CD4-positive, alpha-beta T cell treated with Interleukin-2 at 100 ng/mL for 4 hours (primary cell): ENCODE data around the gene EIF2B1.

Experiments used
- DNase-seq: peaks from one replicate; pipeline ENCODE4 v3.0.0-alpha.2; 2020; ENCODE audit warnings: low spot score

Gene EIF2B1

DNA sequence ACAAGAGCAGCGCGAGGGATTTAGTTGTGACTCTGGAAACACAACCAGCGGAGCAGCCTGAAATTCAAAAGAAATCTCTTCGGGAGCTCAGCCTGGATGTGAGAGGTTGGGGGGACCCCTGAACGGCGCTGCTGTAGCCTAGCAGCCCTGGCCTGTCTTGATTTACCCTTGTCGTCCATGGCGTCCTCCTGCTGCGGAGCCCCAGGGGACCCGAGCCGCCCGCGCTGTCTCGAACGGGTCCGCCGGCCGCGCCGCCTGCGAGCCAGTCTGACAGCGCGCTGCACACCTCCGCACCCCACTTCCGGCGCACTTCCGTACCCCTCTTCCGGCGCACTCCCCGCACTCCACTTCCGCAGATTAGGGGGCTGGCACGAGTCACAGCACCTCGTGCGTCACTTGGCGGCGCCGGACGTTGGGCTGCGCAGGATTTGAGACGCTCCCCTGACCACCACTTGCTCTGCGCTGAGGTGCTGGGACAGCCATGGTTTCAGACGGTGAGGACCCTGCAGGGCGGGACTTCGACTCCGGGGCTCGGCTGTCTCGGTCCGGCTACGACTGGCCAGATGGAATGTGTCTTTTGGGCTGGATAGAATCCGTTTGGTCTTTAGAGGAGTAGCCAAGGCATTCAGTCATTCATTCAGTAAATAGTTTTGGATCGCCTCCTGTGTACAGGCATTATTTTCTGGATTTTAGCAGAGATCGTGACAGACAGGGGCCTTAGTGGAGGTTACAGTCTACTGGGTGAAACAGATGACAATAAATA lies at the start of gene EIF2B1, which contains the start of gene GTF2H3:
EIF2B1 (minus strand) TSS at position 308 of the 763 bp plus-strand sequence; CDS start at position 179, 129 bp downstream.
GTF2H3 (plus strand) TSS at position 451 of the 763 bp plus-strand sequence; CDS start at position 482, 31 bp downstream.
- DNase-seq: peak; percentile 95

- no peak for DNase-seq
These were observed 48.1 kb upstream of the EIF2B1 start for GRCh38 chr12:123681605-123682004.

DNA sequence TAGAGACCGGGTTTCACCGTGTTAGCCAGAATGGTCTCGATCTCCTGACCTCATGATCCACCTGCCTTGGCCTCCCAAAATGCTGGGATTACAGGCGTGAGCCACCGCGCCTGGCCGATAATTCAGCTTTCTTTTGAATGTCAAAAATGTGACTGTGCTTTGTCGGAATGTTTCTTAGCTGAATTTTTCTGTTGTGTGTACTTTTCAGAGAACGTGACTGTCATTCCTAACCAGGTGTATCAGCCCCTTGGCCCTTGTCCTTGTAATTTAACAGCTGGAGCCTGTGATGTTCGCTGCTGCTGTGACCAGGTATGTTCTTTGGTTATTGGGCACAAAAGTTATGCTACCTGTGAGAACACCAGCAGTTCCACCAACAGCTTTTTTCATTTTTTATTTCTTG lies 45.5 kb upstream of the EIF2B1 start:
- DNase-seq: no peak

- no peak for DNase-seq
These were observed 43.3 kb upstream of the EIF2B1 start for GRCh38 chr12:123676616-123677320.

DNA sequence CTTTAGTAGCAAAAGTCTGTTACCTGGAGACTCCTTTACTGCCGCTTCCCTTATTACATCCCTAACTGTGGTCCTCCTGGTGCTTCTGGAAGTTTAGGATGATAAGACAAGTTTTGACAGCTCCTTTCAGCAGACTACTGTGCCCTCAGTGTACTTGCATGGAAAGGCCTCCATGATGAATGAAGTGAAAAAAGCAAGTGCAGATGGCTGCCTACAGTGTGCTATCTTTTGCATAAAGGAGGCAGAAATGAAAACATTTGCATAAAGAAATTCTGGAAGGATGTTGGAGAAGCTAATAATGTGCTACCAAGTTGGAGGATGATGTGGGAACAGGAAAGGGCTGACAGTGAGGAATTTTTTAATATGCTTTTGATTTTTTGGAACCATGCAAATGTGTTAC lies 42.0 kb upstream of the EIF2B1 start:
- no peak for DNase-seq

GRCh38 chr12:123671876-123672275 lies 38.4 kb upstream of the EIF2B1 start:
- no peak for DNase-seq

DNA sequence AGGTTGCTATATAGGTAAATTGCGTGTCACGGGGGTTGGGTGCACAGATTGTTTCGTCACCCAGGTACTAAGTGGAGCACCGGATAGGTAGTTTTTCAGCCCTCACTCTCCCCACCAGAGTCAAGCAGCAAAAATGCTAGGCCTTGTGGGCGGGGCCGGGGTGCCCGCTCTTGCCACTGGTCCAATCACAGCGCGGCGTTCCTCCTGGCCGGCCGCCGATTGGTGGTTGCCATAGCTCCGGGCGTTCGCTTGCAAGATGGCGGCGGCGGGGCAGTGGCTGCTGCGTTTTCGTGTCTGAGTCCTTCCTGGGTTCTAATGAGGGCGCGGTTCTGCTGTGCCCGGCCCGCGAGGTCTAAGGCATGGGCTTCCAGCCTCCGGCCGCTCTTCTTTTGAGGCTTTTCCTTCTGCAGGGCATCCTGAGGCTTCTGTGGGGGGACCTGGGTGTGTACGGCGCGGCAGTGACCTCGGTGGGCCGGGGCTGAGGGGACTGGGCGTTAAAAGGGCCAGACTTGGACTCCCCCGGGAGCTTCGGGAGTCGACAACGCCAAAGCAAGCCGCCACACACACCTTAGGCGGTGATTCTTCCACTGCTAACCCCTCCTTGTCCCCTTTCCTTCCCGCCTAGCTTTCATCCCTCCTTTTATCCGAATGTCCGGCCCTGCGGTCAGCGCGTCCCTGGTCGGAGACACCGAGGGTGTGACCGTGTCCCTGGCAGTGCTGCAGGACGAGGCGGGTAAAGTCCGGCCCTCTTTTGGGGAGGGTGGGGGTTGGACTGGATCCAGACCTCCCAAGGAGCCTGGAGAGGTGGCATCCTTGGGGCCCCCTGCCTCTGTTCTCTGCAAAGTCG lies 37.6 kb upstream of the EIF2B1 start, which contains the start of gene TCTN2:
TCTN2 (plus strand) TSS at position 232 of the 847 bp plus-strand sequence; CDS start at position 360, 128 bp downstream.
- peak; percentile 95 for DNase-seq

GRCh38 chr12:123667771-123668170 lies 34.3 kb upstream of the EIF2B1 start:
- no peak for DNase-seq

DNA sequence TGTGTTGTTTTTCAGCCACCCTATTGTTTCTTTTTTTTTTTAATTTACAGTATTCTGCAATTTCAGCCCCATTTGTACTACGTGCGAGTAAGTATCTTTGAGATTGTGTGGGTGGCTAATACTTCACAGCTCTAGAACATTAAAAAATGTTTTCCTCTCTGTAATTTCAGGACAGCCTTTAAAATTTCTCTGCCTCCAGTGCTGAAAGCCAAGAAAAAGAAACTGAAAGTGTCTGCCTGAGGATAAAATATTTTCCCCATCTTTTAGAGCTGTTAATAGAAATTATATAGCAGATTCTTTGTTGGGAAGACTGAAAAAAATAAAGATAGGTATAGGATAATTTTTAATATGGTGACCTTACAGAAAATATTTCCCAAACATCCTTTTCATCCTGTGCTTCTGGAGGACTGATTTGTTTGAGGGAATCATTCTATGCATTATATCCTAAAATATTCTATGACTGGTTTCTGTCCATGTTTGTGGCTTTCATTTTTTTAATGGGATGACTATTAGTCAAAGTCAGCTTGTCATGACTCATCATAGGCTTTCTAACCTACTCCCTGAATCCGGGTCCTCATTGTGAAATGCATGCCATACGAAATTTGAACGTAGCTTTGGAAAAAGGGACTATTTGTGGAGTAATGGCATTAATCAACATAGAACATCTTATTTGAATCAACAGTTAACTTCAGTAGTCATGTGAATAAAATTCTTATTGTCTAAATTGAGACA lies 26.7 kb upstream of the EIF2B1 start:
- DNase-seq: no peak

GRCh38 chr12:123657211-123657610 lies 23.7 kb upstream of the EIF2B1 start:
- DNase-seq: no peak

DNA sequence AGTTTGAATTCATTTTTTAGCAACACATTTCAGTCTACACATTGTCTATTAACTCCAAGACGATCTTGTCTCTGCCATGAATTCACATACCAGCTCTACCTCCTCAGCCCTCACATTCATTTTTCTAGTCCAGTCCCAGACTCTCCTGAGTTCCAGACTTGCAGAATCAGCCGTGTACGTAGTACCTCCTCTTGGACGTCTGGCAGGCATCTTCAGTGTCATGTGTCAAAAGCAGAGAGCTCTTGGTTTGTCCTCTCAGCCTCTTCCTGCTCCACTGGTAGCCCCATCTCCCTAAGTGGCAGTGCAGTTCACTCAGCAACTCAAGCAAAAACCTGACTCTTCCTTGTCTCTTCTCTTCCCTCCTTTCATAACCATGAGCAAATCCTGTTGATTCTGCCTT lies 22.9 kb upstream of the EIF2B1 start:
- no peak for DNase-seq

GRCh38 chr12:123655420-123655819 lies 21.9 kb upstream of the EIF2B1 start:
- no peak for DNase-seq

DNA sequence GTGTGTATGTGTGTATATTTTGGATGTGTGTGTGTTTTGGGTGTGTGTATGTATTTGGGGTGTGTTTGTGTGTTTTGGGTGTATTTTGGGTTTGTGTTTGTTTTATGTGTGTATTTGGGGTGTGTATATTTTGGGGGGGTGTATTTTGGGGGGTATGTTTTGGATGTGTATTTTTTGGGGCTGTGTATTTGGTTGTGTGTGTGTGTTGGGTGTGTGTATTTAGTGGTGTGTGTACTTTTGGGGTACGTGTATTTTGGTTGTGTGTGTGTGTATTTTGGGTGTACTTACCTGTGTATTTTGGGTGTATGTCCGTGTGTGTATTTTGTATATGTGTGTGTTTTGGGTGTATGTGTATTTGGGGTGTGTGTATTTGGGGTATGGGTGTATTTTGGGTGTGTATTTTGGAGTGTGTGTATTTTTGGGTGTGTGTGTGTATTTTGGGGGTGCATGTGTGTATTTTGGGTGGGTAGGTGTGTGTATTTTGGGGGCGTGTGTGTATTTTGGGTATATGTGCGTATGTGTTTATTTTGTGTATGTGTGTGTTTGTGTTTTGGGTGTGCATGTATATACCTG lies 20.7 kb upstream of the EIF2B1 start:
- DNase-seq: no peak

- DNase-seq: no peak
These were observed 14.9 kb upstream of the EIF2B1 start for GRCh38 chr12:123648401-123648800.

DNA sequence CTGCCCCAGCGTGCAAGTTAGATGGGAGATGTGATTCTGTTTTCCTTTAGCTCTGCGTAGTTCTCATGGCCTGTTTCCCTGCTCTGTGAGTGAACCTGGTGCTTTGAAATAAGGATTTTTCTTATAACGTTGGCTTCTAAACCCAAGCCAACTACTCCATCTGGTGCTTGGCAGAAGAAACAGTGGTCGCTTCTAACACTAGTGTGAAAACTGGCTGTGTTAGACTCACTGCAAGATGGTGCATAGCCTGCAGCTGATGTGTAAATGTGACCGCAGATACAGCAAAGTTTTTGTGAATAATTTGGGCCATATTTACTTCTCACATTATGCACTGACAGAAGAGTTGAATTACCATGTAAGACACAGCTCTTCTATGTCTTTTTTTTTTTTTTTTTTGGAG lies 12.4 kb upstream of the EIF2B1 start:
- no peak for DNase-seq

- DNase-seq: no peak
These were observed 11.9 kb upstream of the EIF2B1 start for GRCh38 chr12:123645380-123645779.

GRCh38 chr12:123643911-123644310 lies 10.4 kb upstream of the EIF2B1 start:
- no peak for DNase-seq

GRCh38 chr12:123634142-123634561 lies 666 bp upstream of the EIF2B1 start:
- DNase-seq: no peak

DNA sequence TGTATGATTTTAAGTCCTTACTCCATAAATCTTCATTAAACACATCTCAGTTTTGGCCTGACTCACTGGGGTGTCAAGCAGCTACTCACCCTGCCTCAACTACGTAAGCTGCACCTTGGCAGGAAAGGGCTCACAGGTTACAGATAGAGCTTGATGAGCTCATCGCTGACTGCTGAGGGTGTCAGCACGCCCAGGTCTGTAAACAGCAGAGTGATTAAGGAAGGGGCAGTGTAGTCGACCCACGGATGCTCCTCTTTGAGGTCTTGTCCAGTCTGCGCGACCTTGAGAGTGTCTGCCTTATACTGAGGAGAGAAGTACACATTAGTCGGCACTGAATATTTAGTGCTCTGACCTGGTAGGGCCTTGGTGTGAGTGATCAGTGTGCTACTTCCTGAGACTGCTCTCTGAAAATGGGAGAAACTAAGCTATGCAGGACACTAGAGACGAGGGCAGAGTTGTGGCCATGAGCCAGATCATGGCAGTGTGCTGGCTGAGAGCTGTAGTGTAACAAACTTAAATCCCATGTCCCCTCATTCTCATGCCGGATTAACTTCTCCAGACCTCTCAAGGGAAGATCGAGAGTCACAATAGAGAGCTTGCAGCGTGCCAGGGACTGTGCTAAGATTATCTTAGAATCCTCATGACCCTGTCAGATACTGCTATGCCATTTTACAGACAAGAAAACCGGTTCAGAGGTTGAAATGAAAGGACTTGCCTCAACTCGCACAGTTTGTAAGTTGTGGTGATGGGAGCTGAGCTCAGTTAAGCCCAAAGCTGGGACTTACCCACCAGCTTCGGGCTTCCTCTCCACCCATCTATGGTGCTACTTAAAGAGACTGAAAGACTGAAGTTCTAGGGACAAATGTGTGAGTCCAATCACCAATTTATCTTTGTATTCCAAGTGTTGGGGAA lies 11.6 kb downstream of the EIF2B1 start:
- DNase-seq: no peak

- DNase-seq: no peak
These were observed 12.4 kb downstream of the EIF2B1 start for GRCh38 chr12:123621101-123621500.
